ENCODE data around the gene CAP2.
"Not testable (repeated sequence)": the region's sequence is repeated elsewhere in the genome, so short reads cannot be mapped to it uniquely, and the experiment has no call there.

The CAP2 gene

GRCh38 chr6:17397764-17398194, 4.4 kb downstream of the CAP2 start:
- no peak for DNase-seq

DNA sequence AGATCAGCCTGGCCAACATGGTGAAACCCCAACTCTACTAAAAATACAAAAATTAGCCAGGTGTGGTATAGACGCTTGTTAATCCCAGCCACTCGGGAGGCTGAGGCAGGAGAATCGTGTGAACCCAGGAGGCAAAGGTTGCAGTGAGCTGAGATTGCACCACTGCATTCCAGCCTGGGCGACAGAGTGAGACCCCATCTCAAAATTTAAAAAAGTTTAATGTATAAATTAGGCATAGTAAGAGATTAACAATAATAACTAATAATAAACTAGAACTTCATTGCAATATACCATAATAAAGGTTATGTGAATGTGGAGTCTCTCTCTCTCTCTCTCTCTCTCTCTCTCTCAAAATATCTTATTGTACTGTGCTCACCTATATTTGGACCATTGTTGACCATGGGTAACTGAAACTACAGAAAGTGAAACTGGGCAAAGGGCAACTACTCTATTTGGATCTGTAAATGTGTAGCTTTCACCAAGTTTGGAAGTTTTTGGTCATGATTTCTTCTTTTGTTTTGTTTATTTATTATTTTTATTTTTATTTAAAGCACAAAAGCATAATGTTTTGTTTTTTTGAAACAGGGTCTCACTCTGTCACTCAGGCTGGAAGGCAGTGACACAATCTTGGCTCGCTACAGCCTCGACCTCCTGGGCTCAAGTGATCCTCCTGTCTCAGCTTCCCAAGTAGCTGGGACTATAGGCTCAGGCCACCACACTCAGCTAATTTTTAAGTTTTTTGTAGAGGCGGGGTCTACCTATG, 12.0 kb downstream of the CAP2 start:
- not testable (repeated sequence) for DNase-seq

- DNase-seq, result no peak
These were observed 12.5 kb downstream of the CAP2 start for GRCh38 chr6:17405944-17406245.

- DNase-seq, result no peak
These were observed 14.7 kb downstream of the CAP2 start for GRCh38 chr6:17408081-17408480.

DNA sequence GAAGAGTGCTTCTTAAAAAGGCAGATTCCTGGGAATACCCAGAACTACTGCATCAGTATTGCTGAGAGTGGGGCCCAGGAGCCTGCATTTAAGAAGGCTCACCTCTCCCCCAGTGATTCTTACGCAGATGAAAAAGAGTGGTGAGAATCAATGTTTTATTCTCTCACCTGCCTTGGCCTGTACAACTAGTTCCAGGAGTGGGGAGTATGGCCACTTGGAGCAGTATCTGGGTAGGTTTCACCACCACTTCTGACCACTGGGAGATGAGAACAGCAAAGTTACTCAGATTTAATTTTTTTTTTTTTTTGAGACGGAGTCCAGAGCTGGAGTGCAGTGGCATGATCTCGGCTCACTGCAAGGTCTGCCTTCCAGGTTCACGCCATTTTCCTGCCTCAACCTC, 16.9 kb downstream of the CAP2 start:
- DNase-seq, result no peak

DNA sequence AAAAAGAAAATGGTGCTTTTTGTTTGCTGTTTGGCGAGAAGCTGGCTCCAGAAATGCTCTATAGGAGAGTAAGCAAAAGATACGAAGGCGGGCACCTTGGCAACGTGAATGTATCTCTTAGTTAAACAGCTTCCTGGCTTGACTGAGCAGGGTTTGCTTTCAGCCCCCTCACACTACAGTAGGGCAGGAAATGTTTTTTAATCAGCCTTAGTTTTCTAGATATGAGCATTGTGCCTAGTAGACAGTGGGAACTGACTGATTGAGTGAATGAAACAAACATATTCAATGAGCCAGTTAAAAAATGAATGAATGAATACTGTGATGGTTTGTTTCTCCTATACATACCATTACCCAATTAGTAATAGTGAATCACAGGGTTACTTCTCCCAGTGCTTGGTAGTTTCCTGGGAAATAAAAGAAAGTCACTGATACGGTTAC, 19.9 kb downstream of the CAP2 start:
- no peak for DNase-seq

DNA sequence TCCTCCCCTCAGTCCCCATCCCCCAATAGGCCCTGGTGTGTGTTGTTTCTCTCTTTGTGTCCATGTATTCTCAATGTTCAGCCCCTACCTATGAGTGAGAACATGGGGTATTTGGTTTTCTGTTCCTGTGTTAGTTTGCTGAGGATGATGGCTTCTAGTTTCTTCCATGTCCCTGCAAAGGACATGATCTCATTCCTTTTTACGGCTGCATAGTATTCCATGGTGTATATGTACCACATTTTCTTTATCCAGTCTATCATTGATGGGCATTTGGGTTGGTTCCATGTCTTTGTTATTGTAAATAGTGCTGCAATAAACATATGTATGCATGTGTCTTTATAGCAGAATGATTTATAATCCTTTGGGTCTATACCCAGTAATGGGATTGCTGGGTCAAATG, 21.0 kb downstream of the CAP2 start:
- not testable (repeated sequence) for DNase-seq

GRCh38 chr6:17415321-17415720, 21.9 kb downstream of the CAP2 start:
- no peak for DNase-seq

GRCh38 chr6:17416806-17417205, 23.4 kb downstream of the CAP2 start:
- no peak for DNase-seq

GRCh38 chr6:17417817-17418216, 24.4 kb downstream of the CAP2 start:
- DNase-seq, result no peak

DNA sequence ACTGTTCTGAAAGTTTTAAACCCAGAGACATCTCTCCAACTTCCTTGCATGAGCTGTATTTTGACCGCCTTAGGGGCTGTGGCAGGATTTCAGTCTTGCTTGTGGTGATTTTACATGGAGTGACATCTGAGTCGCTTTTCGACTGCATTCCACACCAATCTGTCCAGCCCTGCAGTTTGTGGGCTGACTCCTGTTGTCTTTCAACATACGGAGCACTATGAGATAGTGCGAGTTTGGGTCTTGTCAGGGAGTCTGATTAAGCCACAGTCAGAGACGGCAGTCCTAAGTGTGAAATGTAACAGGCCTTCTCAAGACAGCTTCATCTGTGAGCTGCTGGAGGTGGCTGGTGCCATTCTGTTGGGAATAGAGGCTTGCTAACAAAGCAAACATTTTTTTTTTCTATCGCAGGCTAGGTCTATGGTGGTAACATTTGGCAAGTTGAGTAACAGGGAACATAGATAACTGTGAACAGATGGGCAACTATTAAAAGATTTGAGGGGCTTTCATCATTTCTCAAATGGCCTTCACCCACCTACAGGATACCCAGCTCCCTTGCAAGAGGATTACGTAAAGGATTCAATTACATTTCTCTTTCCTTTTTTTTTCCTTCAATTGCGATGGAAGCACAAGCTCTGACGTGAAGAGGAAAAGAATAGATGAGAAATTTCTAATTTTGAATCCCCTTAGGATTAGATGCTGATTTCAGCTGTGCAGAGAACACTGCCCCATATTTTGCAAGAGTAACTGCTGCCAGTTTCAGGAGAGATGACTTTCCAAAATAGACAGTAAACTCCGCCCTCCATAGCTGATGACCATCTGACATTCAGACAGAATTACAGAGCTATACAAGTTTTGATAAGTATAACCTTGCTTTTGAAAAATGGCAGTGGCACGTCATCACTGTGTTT, 25.1 kb downstream of the CAP2 start:
- no peak for DNase-seq

- no peak for DNase-seq
These were observed 25.8 kb downstream of the CAP2 start for GRCh38 chr6:17419189-17419575.

DNA sequence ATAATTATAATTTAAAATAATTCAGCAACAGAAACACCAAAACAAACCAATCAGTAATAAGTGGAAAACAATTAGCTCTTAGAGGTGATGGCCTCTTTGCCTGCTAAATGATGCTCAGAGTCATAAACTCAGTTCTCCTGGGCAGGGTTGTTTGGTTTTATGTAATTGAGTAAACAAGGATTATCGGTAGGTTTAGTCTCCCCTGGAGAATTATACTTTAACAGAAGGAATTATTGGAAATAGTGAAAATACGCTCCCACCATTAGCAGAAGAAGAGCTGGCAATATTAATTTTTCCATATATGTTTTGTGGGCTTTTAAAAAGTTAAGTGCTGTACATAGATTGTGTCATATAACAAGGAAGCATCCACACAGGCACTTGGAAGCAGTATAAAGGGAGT, 27.0 kb downstream of the CAP2 start:
- no peak for DNase-seq

GRCh38 chr6:17421406-17421805, 28.0 kb downstream of the CAP2 start:
- DNase-seq, result no peak

DNA sequence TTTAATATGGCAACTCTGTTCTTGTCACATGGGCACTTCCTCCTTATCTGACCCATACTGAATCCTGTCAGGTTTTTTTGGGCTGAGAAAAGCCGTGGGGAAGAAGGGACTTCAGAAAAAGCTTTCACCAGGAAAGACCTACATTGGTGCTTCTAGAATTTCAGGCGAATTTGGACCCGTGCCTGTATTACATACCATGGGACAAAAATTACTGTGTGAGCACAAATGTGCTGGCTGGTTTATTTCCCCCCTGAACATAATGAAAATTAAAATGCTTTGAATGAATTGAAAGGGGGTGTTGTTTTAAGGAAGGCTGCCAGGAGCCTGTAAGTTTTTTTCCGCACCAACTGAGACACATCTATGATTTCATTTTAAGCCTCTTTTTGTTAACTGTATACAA, 29.6 kb downstream of the CAP2 start:
- DNase-seq, result no peak

DNA sequence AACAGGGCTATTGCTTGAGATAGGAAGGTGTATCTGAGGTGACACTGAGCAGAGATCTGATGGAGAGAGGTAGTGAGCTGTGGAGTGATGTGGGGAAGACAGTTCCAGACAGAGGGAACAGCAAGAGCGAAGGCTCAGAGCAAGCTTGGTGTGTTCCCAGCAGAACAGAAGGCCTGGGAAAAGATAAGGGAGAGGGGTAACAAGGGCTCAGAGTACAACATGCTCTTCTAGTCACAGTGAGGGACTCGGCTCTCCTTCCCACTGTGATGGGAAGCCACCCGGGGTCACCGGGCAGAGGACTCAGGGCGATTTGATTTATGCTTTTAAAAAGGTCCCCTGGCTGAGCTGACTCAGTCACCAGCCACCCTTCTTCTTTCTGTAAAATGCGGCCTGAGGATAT, 33.7 kb downstream of the CAP2 start:
- no peak for DNase-seq

GRCh38 chr6:17427617-17428016, 34.2 kb downstream of the CAP2 start:
- DNase-seq, result no peak

GRCh38 chr6:17428595-17429120, 35.3 kb downstream of the CAP2 start:
- not testable (repeated sequence) for DNase-seq

- peak; percentile 34 for DNase-seq
These were observed 36.1 kb downstream of the CAP2 start for GRCh38 chr6:17429383-17430061.

DNA sequence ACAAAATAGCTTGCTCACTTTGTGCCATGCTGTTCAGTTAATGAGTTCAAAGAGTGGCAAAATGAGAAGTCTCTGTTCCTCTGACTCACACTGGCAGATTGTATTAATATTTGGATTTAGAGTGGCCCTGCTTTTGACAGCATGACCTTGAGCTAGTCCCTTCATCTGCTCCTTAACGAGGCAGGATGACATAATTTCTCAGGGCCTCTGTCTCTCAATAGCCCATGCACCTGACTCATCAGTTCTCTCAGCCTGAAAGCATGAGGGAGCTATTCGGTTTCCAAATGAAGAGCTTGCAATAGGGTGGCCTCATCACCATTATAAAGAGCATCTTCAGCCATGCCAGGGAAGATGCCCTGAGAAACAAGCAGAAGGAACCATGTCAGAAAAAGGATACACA, 38.2 kb downstream of the CAP2 start:
- DNase-seq, result no peak

GRCh38 chr6:17432356-17432755, 39.0 kb downstream of the CAP2 start:
- no peak for DNase-seq

DNA sequence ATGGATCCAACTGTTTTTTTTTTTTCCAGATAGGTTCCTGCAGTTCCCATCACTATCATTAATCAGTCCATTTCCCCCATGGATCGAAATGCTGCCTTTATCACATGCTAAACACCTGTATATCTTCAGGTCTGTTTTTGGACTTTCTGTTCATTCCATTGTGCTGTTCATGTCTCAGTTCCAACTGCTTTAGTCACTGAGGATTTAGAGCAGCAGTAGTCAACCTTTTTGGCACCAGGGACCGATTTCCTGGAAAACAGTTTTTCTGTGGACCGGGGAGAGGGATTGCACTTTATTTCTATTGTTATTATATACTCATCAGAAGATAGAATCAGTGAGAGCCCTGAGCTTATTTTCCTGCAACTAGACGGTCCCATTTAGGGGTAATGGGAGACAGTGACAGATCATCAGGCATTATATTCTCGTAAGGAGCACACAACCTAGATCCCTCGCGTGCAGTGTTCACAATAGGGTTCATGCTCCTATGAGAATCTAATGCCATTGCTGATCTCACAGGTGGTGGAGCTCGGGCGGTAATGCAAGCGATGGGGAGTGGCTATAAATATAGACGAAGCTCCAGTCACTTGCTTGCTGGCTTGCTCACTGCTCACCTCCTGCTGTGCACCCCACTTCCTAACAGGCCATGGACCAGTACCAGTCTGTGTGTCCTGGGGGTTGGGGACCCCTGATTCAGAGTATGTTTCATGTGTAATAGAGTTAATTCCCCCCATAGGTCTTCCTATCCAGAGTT, 46.0 kb downstream of the CAP2 start:
- no peak for DNase-seq

GRCh38 chr6:17440811-17441210, 47.4 kb downstream of the CAP2 start:
- DNase-seq, result not testable (repeated sequence)

Data from NCI-H345 (cell line).